Sigmoid colon (tissue), 7 donors: ENCODE results near the gene EDARADD. TPM values are rescaled to one million over a fixed set of nuclear protein-coding genes. Genes with fewer than 3 reads are reported as not detected.

Experiments used
- DNase-seq: peaks from one replicate; pipeline ENCODE4 v3.0.0-alpha.2; 2019
- H3K27ac ChIP-seq, 4 donors: fragments of 200-600 bp; sonication (generic); one replicate each; pipeline ENCODE4 v1.5.1; 2016 to 2019; ENCODE audit warnings: mild to moderate bottlenecking in 1 of 4
- H3K27me3 ChIP-seq, 3 donors: fragments of 200-600 bp; sonication (generic); one replicate each; pipeline ENCODE4 v1.5.1; 2019; ENCODE audit warnings: mild to moderate bottlenecking in 1 of 3
- H3K36me3 ChIP-seq, 4 donors: fragments of 200-600 bp; sonication (generic); one replicate each; pipeline ENCODE4 v1.5.1; 2016 to 2019
- H3K4me1 ChIP-seq, 4 donors: fragments of 200-600 bp; sonication (generic); one replicate each; pipeline ENCODE4 v1.5.1; 2017 to 2019
- H3K4me3 ChIP-seq, 4 donors: fragments of 200-600 bp; sonication (generic); one replicate each; pipeline ENCODE4 v1.5.1; 2017 to 2019; ENCODE audit warnings: mild to moderate bottlenecking in 2 of 4, moderate library complexity in 1 of 4
- H3K9me3 ChIP-seq, 4 donors: fragments of 200-600 bp in 3 of 4; sonication (generic) in 3 of 4; one replicate each; pipeline versions ENCODE4 v1.5.1 to v1.6.1; 2013 to 2019
- EP300 ChIP-seq, 4 donors: sonication (generic); formaldehyde crosslinking; IDR thresholded peaks; one replicate each; pipeline ENCODE4 v1.6.1; 2017; ENCODE audit warnings: antibody characterized with exemption in 4 of 4
- POLR2A ChIP-seq, 2 donors: fragments of 450-650 bp; IDR thresholded peaks; one replicate each; pipeline ENCODE4 v1.6.1; 2016; ENCODE audit warnings: antibody characterized with exemption in 2 of 2, mild to moderate bottlenecking in 2 of 2, moderate library complexity in 2 of 2
- POLR2AphosphoS5 ChIP-seq, 4 donors: sonication (generic); formaldehyde crosslinking; IDR thresholded peaks; one replicate each; pipeline ENCODE4 v1.6.1; 2017; ENCODE audit warnings: antibody characterized with exemption in 4 of 4
- WGBS, 2 donors: extraction: QIAGEN DNeasy Blood & Tissue Kit; methylation state at CpG; one replicate each; pipeline ENCODE4 v1.1.7; 2013; 5-methylcytosine and 5-hydroxymethylcytosine counted together
- intact Hi-C: fragments of 100-400 bp; cut with DNase I; formaldehyde crosslinking; loops from one replicate; pipeline ENCODE4 v1.15.1; 2023
- polyA plus RNA-seq, 3 donors: library from polyadenylated mRNA; stranded (reverse); fragments of 200-250 nt; gene quantifications; one replicate each; pipeline ENCODE4 v1.2.3, GENCODE V29; 2013
- total RNA-seq, 4 donors: library from RNA; depleted of rRNA; stranded (reverse); fragments of >200 nt; gene quantifications; one replicate each; pipeline ENCODE4 v1.1.0, GENCODE V29; 2016
- TF ChIP-seq, protein P1 (sequence below), 4 experiments: fragments of 450-650 bp in 3 of 4; fragments of 200-600 bp in 1 of 4; IDR thresholded peaks; one replicate each; pipeline ENCODE4 v1.5.1; 2016 to 2019; ENCODE audit warnings: antibody characterized with exemption in 4 of 4, mild to moderate bottlenecking in 3 of 4, moderate library complexity in 2 of 4
- donor health status: healthy with polysubstance abuse.
- donor health status: Bipolar disorder and iron deficiency.
- donor health status: healthy.

The EDARADD gene
- total and polyA plus RNA-seq, 7 donors: under 0.01 to 0.41 TPM; not detected in 5

DNA sequence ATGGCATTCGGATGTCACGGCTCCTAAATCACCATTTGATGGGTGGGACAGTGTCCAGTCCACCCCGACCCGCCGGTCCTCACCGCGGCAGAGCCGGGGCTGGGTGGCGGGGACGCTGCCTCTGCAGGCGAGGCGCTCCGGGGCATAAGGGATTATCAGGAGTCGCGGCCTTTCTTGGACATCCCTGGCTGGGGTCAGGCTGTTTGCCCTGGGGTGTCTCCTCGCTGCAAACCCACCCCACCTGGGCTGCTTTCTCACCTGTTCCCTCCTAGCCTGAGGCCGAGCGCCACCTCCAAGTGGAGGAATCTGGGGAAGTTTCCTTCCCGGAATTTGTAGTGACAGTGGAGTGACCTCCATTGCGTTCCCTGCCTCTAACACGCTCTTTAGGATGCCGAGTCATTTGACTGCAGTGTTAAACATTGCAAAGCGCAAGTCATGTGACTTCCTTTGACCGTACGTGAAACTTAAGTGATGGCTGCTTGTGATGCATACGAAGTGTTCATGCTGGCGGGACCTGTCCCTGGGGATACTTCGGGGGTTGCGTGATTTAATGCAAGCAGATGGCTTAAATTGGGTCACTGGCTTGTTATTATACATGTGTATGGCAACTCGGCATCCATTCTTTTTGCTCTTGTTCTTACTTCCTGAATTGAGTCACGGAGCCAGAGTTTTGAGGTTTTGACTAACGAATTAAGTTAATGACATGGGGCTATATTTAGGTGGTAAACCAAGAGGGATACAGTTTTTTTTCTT lies 130.2 kb downstream of the EDARADD start:
- H3K9me3 ChIP-seq: no peaks in the 10 kb centered on the region
- H3K27me3 ChIP-seq: no peaks in the 10 kb centered on the region
- intact Hi-C loops: loop anchor here (5.0 to 10.0 kb wide), 4 partner anchors 240 to 1017 kb away; partner anchors contain the start of genes ERO1B and MTR
- peak overlapping the region; percentile 81 to 94 (median 89) for H3K27ac ChIP-seq
- peaks cover 0 to 36% (median 5%) of the 10 kb centered on the region in 4 donors for H3K36me3 ChIP-seq
- H3K4me1 ChIP-seq: peaks cover 0 to 19% (median 13%) of the 10 kb centered on the region in 4 donors
- peak overlapping the region; percentile 64 to 98 (median 84) for H3K4me3 ChIP-seq
- DNase-seq: peak; percentile 65
- TF ChIP-seq POLR2A (IDR thresholded peaks at IDR 0.05) (no peak), EP300 (IDR thresholded peaks at IDR 0.05) (peak in 1 of 4 donors; percentile 51), POLR2AphosphoS5 (IDR thresholded peaks at IDR 0.05) (peak; percentile 42 to 88 (median 54))
- TF ChIP-seq, protein P1, sequence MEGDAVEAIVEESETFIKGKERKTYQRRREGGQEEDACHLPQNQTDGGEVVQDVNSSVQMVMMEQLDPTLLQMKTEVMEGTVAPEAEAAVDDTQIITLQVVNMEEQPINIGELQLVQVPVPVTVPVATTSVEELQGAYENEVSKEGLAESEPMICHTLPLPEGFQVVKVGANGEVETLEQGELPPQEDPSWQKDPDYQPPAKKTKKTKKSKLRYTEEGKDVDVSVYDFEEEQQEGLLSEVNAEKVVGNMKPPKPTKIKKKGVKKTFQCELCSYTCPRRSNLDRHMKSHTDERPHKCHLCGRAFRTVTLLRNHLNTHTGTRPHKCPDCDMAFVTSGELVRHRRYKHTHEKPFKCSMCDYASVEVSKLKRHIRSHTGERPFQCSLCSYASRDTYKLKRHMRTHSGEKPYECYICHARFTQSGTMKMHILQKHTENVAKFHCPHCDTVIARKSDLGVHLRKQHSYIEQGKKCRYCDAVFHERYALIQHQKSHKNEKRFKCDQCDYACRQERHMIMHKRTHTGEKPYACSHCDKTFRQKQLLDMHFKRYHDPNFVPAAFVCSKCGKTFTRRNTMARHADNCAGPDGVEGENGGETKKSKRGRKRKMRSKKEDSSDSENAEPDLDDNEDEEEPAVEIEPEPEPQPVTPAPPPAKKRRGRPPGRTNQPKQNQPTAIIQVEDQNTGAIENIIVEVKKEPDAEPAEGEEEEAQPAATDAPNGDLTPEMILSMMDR (IDR thresholded peaks at IDR 0.05): no peak
- 0 to 1% methylated on average over 32 of the region's 32 CpGs for WGBS, 2 donors

DNA sequence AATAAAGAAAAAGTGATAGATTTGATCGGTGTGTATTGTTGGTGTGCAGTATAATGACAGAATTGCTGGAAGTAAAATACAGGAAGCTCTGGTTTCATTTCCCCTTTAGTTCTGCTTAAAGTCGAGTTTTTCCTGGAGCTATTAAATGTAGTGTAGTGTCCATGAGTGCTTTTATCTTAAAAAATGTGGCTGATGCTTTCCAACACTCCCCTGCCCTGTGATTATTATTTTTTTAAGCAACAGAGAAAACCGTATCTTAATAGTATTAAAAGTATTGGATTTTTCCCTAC lies 130.8 kb downstream of the EDARADD start:
- Histone ChIP-seq H3K27me3 (no peaks in the 10 kb centered on the region), H3K4me3 (peak overlapping the region; percentile 64 to 98 (median 84)), H3K4me1 (peaks cover 0 to 19% (median 13%) of the 10 kb centered on the region in 4 donors), H3K9me3 (no peaks in the 10 kb centered on the region), H3K36me3 (peaks cover 0 to 36% (median 5%) of the 10 kb centered on the region in 4 donors), H3K27ac (peak overlapping the region; percentile 81 to 94 (median 89))
- 3% methylated on average over 3 of the region's 3 CpGs for WGBS, 2 donors
- DNase-seq: no peak
- TF ChIP-seq POLR2A (IDR thresholded peaks at IDR 0.05): no peak
- TF ChIP-seq, protein P1 (IDR thresholded peaks at IDR 0.05): no peak
- TF ChIP-seq POLR2AphosphoS5 (IDR thresholded peaks at IDR 0.05): no peak
- TF ChIP-seq EP300 (IDR thresholded peaks at IDR 0.05): no peak
- intact Hi-C loops: loop anchor here (5.0 to 10.0 kb wide), 4 partner anchors 240 to 1018 kb away; partner anchors contain the start of genes ERO1B and MTR

DNA sequence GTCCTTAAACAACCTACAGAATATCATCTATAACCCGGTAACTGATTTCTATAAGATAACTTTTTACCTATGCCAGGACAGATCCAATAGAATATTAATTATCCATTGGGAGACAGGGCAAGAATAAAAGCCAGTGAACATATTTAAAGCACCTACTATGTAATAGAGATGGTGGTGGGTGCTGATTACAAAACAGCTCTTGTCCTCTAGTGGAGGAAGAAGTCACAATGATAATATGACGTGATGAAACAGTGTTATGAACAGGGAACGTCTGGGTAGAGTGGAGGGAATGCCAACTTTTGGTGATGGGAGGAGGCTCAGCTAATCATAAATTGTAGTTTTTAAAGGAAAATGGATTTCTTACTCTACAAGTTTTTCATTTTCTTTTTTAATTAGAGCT lies 132.0 kb downstream of the EDARADD start:
- Histone ChIP-seq H3K9me3 (no peaks in the 10 kb centered on the region), H3K27ac (no peak overlapping the region), H3K4me3 (no peak overlapping the region), H3K36me3 (peaks cover 0 to 36% (median 5%) of the 10 kb centered on the region in 4 donors), H3K27me3 (no peaks in the 10 kb centered on the region), H3K4me1 (peaks cover 0 to 19% (median 13%) of the 10 kb centered on the region in 4 donors)
- 91 to 92% methylated on average over 3 of the region's 3 CpGs for WGBS, 2 donors
- intact Hi-C loops: loop anchor here (10.0 kb wide), 3 partner anchors 241 to 421 kb away; partner anchors contain the start of genes ERO1B and MTR
- TF ChIP-seq POLR2A (IDR thresholded peaks at IDR 0.05) (no peak), EP300 (IDR thresholded peaks at IDR 0.05) (no peak), POLR2AphosphoS5 (IDR thresholded peaks at IDR 0.05) (no peak)
- TF ChIP-seq, protein P1 (IDR thresholded peaks at IDR 0.05): no peak
- no peak for DNase-seq

DNA sequence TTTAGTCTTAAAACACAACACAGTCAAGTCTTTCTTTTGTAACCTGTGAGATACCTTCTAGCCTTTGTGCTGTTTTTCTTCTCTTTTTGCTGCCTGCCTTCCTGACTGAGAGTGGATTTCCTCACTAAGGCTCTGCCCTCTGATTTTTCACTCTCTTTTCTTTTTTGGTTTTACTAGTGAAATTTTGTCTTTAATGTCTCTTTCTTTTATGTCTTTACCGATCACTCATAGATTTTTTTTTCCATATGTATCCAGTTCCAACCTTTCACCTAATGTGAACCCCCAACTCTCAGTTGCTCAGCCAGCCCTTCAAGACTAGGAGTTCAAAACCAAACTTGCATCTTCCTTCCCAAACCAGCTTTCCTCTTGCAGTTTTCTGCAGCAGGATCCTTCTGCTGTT lies 136.2 kb downstream of the EDARADD start:
- TF ChIP-seq POLR2AphosphoS5 (IDR thresholded peaks at IDR 0.05): no peak
- TF ChIP-seq EP300 (IDR thresholded peaks at IDR 0.05): no peak
- TF ChIP-seq, protein P1 (IDR thresholded peaks at IDR 0.05): no peak
- TF ChIP-seq POLR2A (IDR thresholded peaks at IDR 0.05): no peak
- intact Hi-C loops: no loop called here
- peaks cover 0 to 12% (median 2%) of the 10 kb centered on the region in 4 donors for H3K4me1 ChIP-seq
- H3K4me3 ChIP-seq: no peak overlapping the region
- no peak overlapping the region for H3K27ac ChIP-seq
- 82 to 85% methylated on average over 1 of the region's 1 CpG for WGBS, 2 donors
- H3K27me3 ChIP-seq: no peaks in the 10 kb centered on the region
- H3K9me3 ChIP-seq: no peaks in the 10 kb centered on the region
- peaks cover 5 to 46% (median 7%) of the 10 kb centered on the region in 4 donors for H3K36me3 ChIP-seq
- no peak for DNase-seq
